Tibial nerve (tissue), 3 donors: ENCODE measurements around the gene PGAP6.

Experiments used
- CTCF ChIP-seq, 5 experiments: fragments of 200-600 bp in 3 of 5; fragments of 450-650 bp in 2 of 5; sonication (generic) in 3 of 5; IDR thresholded peaks; one replicate each; pipeline ENCODE4 v1.5.1; 2016 to 2019; ENCODE audit warnings: antibody characterized with exemption in 5 of 5, mild to moderate bottlenecking in 3 of 5, moderate library complexity in 2 of 5
- POLR2A ChIP-seq, 2 donors: fragments of 450-650 bp; IDR thresholded peaks; one replicate each; pipeline ENCODE4 v1.6.1; 2017; ENCODE audit warnings: antibody characterized with exemption in 2 of 2, mild to moderate bottlenecking in 2 of 2, moderate library complexity in 2 of 2

- TF ChIP-seq CTCF (IDR thresholded peaks at IDR 0.05) = no peak
- no peak for TF ChIP-seq POLR2A (IDR thresholded peaks at IDR 0.05)
Measured at GRCh38 chr16:374616-374926, 7.2 kb downstream of the PGAP6 start.
